ENCODE measurements around the gene OTOP1. TPM values are rescaled to one million over a fixed set of nuclear protein-coding genes. Genes with fewer than 3 reads are reported as not detected.

Gene OTOP1
- not detected in 2 replicates for total RNA-seq

DNA sequence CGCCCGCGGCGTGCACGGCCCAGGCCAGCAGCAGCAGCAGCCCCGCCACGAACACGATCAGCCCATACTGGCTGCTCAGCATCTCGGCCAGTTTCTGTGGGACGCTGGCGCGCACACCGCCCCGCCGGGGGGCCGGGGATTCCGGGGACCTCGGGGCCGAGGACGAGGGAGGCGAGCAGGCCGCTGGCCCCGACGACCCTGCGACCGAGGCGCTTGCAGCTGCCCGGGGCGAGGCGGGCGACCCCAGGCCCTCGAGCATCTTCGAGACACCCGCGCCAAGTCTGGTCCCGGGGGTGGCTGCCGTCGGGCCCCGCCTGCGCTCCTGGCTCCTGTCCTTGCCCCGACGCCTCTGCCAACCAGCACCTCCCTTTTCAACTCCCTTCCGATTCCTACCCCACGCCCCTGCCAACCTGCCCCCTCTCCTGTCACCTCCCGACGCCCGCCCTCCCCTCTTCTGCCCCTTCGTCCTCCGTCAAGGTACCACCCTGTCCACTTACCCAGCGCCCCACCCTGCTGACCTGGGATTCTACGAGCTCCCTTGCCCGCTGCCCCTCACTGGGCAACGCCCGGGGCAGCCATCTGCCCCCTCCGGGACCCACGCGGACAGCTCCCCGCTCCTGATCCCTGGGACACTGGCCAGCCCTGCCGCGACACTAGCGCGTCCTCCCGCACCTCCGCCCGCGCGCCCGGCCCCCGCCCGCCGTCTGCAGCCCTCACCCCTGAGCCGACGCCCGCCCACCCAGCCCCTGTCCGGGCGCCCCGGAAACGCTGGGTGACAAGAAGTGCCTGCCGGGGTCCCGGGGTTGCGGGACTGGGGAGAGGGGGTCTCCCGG is at the start of gene OTOP1:
Gene OTOP1 (minus strand): TSS at position 324 of the 833 bp plus-strand sequence. CDS start 65 bp downstream, at position 259.

DNA sequence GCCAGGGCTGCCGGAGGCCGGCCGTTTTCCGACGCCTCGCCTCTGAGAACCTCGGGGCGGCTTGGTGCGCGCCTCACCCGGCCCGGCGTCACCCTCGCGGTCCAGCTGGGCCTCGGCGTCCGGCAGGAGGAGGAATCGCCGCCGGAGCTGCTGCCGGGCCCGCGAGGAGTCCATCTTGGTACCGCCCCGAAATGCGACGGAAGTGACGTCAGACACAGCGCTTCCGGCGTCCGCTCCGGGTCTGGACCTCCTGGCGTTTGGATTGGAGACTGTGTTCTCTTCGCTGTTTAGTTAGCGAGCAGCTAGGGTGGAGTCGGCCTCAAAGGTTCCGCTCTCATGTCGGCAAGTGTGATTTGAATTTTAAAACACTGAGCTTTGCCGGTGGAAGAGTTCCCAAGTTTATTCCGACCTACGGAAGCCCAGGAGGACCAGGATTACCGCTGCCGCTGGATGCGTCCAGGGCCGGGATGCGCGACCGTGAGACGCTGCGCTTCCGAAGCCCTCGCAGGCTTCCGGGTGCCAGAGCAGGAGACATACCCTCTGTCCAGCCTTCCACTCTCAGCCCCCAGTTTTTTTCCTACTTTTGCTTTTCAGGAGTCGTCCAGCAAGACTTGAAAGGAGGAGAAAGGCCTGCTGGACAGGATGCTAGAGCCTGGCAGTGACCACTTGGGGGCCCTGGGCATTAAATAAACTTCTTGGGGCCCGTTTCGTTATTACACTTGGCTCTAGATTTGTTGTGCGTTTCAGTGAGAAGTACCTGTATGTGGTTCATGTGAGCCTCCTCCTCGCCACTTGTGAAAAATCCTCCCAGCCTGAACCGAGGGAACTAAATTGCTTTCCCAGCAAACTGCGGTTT is 21.5 kb upstream of the OTOP1 start, which contains the start of gene TMEM128:
Gene TMEM128 (minus strand): TSS at position 195 of the 856 bp plus-strand sequence. CDS start 21 bp downstream, at position 174.

Other genes starting within 250 kb of the OTOP1 start
- gene TMEM128, start 21.3 kb upstream of the OTOP1 start, total RNA-seq, result 12.5 and 17.5 TPM in 2 replicates
- 11.3 and 20.5 TPM in 2 replicates for gene LYAR, start 63.2 kb upstream of the OTOP1 start, total RNA-seq
- 3.4 and 6.7 TPM in 2 replicates for gene ZBTB49, start 63.3 kb upstream of the OTOP1 start, total RNA-seq
- gene NSG1, start 160.2 kb upstream of the OTOP1 start, total RNA-seq, result 0.81 and 0.94 TPM in 2 replicates